ENCODE data around the gene SGPP2.

Gene SGPP2

DNA sequence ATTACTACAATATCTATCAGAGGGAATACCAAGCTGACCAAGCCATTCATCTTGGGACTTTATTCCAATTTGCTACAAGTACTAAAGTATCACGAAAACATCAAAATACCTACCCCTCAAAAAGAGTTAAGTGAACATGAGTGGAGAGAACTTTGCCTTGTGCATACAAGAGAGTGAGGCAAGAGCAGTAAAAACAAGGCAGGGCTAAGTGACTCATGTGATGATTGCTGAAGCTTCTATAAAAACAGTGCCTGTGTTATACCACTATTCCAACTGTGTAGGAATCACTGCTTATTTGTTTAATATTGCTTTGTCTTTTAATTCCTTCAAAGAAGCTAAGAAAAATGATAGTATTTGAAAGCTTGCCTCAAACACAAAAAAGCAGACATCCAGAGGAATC is 170.3 kb downstream of the SGPP2 start:
- no peak for TF ChIP-seq POLR2AphosphoS5 (IDR thresholded peaks at IDR 0.05; ENCODE audit: low read depth, low read length)
- TF ChIP-seq FOXP2 (optimal IDR thresholded peaks at IDR 0.05; ENCODE audit: borderline replicate concordance, extremely low read depth, extremely low read length, insufficient read depth), result no peak

DNA sequence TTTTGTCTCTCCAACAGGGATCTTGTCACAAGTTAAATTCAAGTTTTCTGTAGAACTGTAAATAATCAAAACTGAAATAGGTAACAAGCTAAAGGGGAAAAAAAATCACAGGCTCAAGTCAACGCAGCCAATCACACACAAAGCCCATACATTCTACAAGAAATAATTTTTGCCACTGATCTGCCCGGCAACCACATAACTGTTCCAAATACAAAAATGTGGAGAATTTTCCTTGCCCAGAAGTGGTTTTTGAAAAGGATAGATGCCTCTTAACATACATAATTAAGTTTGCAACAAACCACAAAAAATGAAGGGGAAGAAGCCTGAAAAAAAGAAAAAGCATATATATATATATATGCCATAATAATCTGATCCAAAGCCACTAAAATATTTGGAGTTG is 171.2 kb downstream of the SGPP2 start:
- TF ChIP-seq POLR2AphosphoS5 (IDR thresholded peaks at IDR 0.05; ENCODE audit: low read depth, low read length) (no peak), TAF1 (IDR thresholded peaks at IDR 0.05; ENCODE audit: borderline replicate concordance, insufficient read depth, low read length) (no peak), FOXP2 (optimal IDR thresholded peaks at IDR 0.05; ENCODE audit: borderline replicate concordance, extremely low read depth, extremely low read length, insufficient read depth) (no peak), SIN3A (IDR thresholded peaks at IDR 0.05; ENCODE audit: borderline replicate concordance, insufficient read depth, low read length) (no peak)
- TF ChIP-seq, protein P1, sequence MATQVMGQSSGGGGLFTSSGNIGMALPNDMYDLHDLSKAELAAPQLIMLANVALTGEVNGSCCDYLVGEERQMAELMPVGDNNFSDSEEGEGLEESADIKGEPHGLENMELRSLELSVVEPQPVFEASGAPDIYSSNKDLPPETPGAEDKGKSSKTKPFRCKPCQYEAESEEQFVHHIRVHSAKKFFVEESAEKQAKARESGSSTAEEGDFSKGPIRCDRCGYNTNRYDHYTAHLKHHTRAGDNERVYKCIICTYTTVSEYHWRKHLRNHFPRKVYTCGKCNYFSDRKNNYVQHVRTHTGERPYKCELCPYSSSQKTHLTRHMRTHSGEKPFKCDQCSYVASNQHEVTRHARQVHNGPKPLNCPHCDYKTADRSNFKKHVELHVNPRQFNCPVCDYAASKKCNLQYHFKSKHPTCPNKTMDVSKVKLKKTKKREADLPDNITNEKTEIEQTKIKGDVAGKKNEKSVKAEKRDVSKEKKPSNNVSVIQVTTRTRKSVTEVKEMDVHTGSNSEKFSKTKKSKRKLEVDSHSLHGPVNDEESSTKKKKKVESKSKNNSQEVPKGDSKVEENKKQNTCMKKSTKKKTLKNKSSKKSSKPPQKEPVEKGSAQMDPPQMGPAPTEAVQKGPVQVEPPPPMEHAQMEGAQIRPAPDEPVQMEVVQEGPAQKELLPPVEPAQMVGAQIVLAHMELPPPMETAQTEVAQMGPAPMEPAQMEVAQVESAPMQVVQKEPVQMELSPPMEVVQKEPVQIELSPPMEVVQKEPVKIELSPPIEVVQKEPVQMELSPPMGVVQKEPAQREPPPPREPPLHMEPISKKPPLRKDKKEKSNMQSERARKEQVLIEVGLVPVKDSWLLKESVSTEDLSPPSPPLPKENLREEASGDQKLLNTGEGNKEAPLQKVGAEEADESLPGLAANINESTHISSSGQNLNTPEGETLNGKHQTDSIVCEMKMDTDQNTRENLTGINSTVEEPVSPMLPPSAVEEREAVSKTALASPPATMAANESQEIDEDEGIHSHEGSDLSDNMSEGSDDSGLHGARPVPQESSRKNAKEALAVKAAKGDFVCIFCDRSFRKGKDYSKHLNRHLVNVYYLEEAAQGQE (IDR thresholded peaks at IDR 0.05; ENCODE audit: insufficient read depth in 1 of 2, low read depth in 2 of 2, low read length in 2 of 2), result no peak

DNA sequence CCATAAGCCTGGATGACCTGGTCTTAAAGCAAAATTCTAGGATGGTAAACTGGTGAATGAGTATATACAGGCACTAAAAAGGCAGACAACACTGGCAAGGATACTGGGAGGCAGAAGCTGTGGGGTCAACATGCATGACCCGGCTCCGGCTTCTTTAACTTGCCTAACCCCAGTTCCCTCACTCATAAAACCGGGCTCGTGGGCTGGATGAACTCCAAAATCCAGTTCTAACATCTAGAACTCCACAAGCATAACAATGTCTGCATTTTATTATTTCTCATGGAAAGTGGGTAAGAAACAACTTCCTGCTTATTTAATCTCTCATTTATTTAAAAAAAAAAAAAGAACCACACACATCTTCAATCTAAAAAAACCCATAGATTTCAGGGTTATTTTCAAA is 174.3 kb downstream of the SGPP2 start:
- TF ChIP-seq, protein P1 (IDR thresholded peaks at IDR 0.05; ENCODE audit: insufficient read depth in 1 of 2, low read depth in 2 of 2, low read length in 2 of 2), result no peak
- TF ChIP-seq TAF1 (IDR thresholded peaks at IDR 0.05; ENCODE audit: borderline replicate concordance, insufficient read depth, low read length) (no peak), POLR2AphosphoS5 (IDR thresholded peaks at IDR 0.05; ENCODE audit: low read depth, low read length) (no peak), FOXP2 (optimal IDR thresholded peaks at IDR 0.05; ENCODE audit: borderline replicate concordance, extremely low read depth, extremely low read length, insufficient read depth) (no peak), SIN3A (IDR thresholded peaks at IDR 0.05; ENCODE audit: borderline replicate concordance, insufficient read depth, low read length) (no peak)

DNA sequence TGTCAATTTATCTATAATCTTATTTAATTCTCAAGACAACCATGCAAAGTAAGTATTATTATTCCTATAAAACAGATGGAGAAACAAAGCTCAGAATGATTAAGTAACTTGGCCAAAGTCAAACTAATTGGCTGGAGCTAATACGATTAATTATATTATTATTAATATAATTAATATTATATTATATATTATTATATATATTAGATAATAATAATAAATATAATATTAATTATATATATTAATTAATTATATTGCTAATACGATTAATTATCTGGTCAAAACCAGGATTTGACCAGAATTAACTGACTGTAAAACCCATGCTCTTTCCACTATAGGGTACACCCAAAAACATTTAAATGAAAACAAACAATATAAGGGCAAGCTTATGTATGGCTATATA is 179.2 kb downstream of the SGPP2 start:
- TF ChIP-seq, protein P1 (IDR thresholded peaks at IDR 0.05; ENCODE audit: insufficient read depth in 1 of 2, low read depth in 2 of 2, low read length in 2 of 2), result no peak
- no peak for TF ChIP-seq FOXP2 (optimal IDR thresholded peaks at IDR 0.05; ENCODE audit: borderline replicate concordance, extremely low read depth, extremely low read length, insufficient read depth)
- no peak for TF ChIP-seq TAF1 (IDR thresholded peaks at IDR 0.05; ENCODE audit: borderline replicate concordance, insufficient read depth, low read length)
- TF ChIP-seq SIN3A (IDR thresholded peaks at IDR 0.05; ENCODE audit: borderline replicate concordance, insufficient read depth, low read length), result no peak
- no peak for TF ChIP-seq POLR2AphosphoS5 (IDR thresholded peaks at IDR 0.05; ENCODE audit: low read depth, low read length)

DNA sequence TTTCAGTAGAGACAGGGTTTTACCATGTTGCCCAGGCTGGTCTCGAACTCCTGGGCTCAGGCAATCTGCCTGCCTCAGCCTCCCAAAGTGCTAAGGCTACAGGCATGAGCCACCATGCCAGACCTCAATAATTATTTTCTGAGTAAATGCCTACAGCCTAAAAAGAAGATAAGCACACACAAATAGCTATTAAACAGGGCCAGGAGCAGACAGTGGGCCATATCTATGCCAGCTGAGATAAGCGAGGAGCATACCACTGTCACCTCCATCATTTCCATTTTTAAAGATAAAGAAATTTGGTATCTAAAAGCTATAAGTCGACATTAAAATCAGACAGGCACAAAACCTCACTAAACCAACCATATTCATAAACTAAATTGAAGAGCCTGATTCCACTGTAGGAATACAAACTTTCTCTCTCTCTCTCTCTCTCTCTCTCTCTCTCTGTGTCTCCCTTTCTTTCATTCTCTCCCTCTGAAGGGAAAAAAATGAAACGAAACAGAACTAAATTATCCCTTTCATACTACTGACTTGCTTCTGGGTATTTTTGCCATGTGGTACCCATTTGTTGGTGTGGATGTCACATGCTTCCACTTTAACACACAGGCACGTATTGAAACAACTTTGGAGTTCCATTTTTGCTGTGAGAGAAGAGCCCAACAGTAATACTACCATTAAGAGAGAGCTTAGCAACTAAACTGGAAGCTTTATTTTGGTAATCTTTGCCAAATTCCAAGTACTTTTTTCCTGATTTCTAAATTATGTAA is 180.6 kb downstream of the SGPP2 start:
- no peak for TF ChIP-seq FOXP2 (optimal IDR thresholded peaks at IDR 0.05; ENCODE audit: borderline replicate concordance, extremely low read depth, extremely low read length, insufficient read depth)
- TF ChIP-seq, protein P1 (IDR thresholded peaks at IDR 0.05; ENCODE audit: insufficient read depth in 1 of 2, low read depth in 2 of 2, low read length in 2 of 2), result no peak
- TF ChIP-seq TAF1 (IDR thresholded peaks at IDR 0.05; ENCODE audit: borderline replicate concordance, insufficient read depth, low read length), result no peak
- no peak for TF ChIP-seq SIN3A (IDR thresholded peaks at IDR 0.05; ENCODE audit: borderline replicate concordance, insufficient read depth, low read length)
- no peak for TF ChIP-seq POLR2AphosphoS5 (IDR thresholded peaks at IDR 0.05; ENCODE audit: low read depth, low read length)

Data from PFSK-1 (cell line).